ENCODE results near the gene SPAG16. TPM values are rescaled to one million over a fixed set of nuclear protein-coding genes. Genes with fewer than 3 reads are reported as not detected.

Gene SPAG16
- 30.0 and 31.7 TPM in 2 replicates for total RNA-seq (2021)
- percentile 33 among the genes with signal in this experiment for Bru-seq, nascent RNA
- BruChase-seq, experiment 1, labeled RNA remaining after a 2-hour chase, result percentile 41 among the genes with signal in this experiment
- BruChase-seq, experiment 2, labeled RNA remaining after a 6-hour chase, result percentile 25 among the genes with signal in this experiment
- long read RNA-seq, transcript SPAG16-207 (5 exons, 1,250 nt), result major isoform, 91 of 106 reads
- long read RNA-seq, partial matches to known transcripts, result 7 of 106 reads
- long read RNA-seq, other reads (novel, unspliced or antisense), result 8 of 106 reads

DNA sequence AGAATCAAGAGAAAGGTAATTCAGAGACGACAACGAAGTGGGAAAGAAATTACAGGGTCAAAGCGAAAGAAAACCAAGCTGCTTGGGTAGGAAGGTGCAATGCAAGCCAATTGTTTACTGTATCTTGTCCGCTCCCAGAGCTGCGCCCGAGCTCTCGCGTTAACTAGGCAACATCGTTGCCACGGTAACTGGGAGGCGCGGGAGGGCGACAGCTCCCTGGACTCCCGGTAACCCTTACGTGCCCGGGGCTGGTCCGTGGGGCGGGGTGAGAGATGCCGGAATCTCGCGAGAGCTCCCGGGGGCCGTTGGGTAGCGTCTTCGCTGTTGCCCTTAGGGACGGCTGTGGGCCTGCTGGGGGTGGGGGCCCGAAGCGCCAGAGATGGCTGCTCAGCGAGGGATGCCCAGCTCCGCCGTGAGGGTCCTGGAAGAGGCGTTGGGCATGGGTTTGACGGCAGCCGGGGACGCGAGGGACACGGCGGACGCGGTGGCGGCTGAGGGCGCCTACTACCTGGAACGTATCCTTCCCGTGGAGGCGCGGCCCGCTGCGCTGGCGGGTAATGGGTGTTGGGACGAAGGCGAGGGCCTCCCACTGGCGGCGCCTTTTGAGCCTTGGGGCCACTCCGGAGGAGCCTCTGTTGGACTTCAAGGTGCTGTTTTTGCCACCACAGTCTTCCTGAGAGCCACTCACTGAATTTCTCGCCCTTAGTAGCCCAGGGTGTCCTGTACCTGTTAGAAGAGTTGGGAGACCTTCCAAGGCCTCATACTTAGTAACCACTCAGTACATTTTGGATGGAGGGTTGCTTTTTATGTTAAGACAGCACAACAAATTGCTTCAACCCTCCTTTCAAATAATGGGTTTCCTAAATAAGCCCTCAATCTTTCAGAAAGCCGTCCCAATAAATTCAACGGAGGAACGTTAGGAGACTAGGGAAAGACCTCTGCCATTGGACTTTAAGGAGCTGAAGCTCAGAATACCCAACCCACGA, at the start of gene SPAG16:
Gene SPAG16, plus strand, starts transcription at position 360 of the 986 bp plus-strand sequence.
- peaks cover 17% of the 10 kb centered on the region for H3K79me2 ChIP-seq (ENCODE audit: low read depth)
- H3K27me3 ChIP-seq (ENCODE audit: insufficient read depth, low read depth), result no peaks in the 10 kb centered on the region
- H3K9me2 ChIP-seq (ENCODE audit: insufficient read depth), result no peaks in the 10 kb centered on the region
- intact Hi-C loops (cut with micrococcal nuclease; ENCODE audit: unreplicated experiment), result no loop called here
- TF ChIP-seq EZH2 (IDR thresholded peaks at IDR 0.05; ENCODE audit: low read depth) (no peak), CTCF (conservative IDR thresholded peaks at IDR 0.05) (no peak)
- peak within 1 kb of the TSS; percentile 70 for H3K4me3 ChIP-seq
- ChIA-PET POLR2A (ENCODE audit: unreplicated experiment) (interaction anchor here (0.5 to 0.7 kb wide), 5 partner anchors 168 to 1900 kb away, joined by 3 to 13 read pairs (median 6); no protein-coding TSS in a partner anchor), CTCF (no interaction called here)
- H2AFZ ChIP-seq, result peak within 1 kb of the TSS; percentile 85
- 0 out of 2 replicates have a peak, but pooled peaks cover 7% of the 10 kb centered on the region for H3K36me3 ChIP-seq (ENCODE audit: low read depth)
- H4K20me1 ChIP-seq (ENCODE audit: insufficient read depth), result no peaks in the 10 kb centered on the region
- no peaks in the 10 kb centered on the region for H3K9me3 ChIP-seq (ENCODE audit: insufficient read depth, low read depth)
- no peaks in the 10 kb centered on the region for H3F3A ChIP-seq (ENCODE audit: insufficient read depth, low read depth)
- H3K4me2 ChIP-seq, result peak within 1 kb of the TSS; percentile 87
- BruUV-seq (replicated peaks), result TSS peak; percentile 67
- H3K4me1 ChIP-seq (replicated peaks; ENCODE audit: insufficient read depth), result peaks cover 33% of the 10 kb centered on the region
- peak within 1 kb of the TSS; percentile 57 for H3K27ac ChIP-seq
- DNase-seq, result peak; percentile 88 to 92

- Histone ChIP-seq H3K4me1 (replicated peaks; ENCODE audit: insufficient read depth) (peaks cover 21% of the 10 kb centered on the region), H3K36me3 (ENCODE audit: low read depth) (0 out of 2 replicates have a peak, but pooled peaks cover 4% of the 10 kb centered on the region), H3K79me2 (ENCODE audit: low read depth) (no peaks in the 10 kb centered on the region), H3K27ac (no peak overlapping the region), H4K20me1 (ENCODE audit: insufficient read depth) (no peaks in the 10 kb centered on the region), H3K9me2 (ENCODE audit: insufficient read depth) (no peaks in the 10 kb centered on the region), H3K27me3 (ENCODE audit: insufficient read depth, low read depth) (no peaks in the 10 kb centered on the region), H3F3A (ENCODE audit: insufficient read depth, low read depth) (peaks cover 13% of the 10 kb centered on the region), H3K9me3 (ENCODE audit: insufficient read depth, low read depth) (0 out of 2 replicates have a peak, but pooled peaks cover 8% of the 10 kb centered on the region), H3K4me3 (no peak overlapping the region), H3K4me2 (no peak overlapping the region), H2AFZ (no peak overlapping the region)
- no peak for DNase-seq
- no TSS peak for BruUV-seq (replicated peaks)
- TF ChIP-seq EZH2 (IDR thresholded peaks at IDR 0.05; ENCODE audit: low read depth) (no peak), CTCF (conservative IDR thresholded peaks at IDR 0.05) (no peak)
- POLR2A ChIA-PET (ENCODE audit: unreplicated experiment), result no interaction called here
- CTCF ChIA-PET, result no interaction called here
- intact Hi-C loops (cut with micrococcal nuclease; ENCODE audit: unreplicated experiment), result loop anchor here (5.0 kb wide), 2 partner anchors 372 to 547 kb away; no protein-coding TSS in a partner anchor
Observed at GRCh38 chr2:213234641-213235040, 49.6 kb upstream of the SPAG16 start.

GRCh38 chr2:213235741-213236140, 48.5 kb upstream of the SPAG16 start:
- Histone ChIP-seq H3K4me3 (no peak overlapping the region), H3K9me3 (ENCODE audit: insufficient read depth, low read depth) (peaks cover 8% of the 10 kb centered on the region; the same call in 1 of the 2 replicates), H2AFZ (no peak overlapping the region), H3K4me2 (no peak overlapping the region), H3K36me3 (ENCODE audit: low read depth) (0 out of 2 replicates have a peak, but pooled peaks cover 4% of the 10 kb centered on the region), H3K9me2 (ENCODE audit: insufficient read depth) (no peaks in the 10 kb centered on the region), H3K79me2 (ENCODE audit: low read depth) (no peaks in the 10 kb centered on the region), H3K27ac (no peak overlapping the region), H3K4me1 (replicated peaks; ENCODE audit: insufficient read depth) (peaks cover 30% of the 10 kb centered on the region), H3F3A (ENCODE audit: insufficient read depth, low read depth) (peaks cover 19% of the 10 kb centered on the region), H4K20me1 (ENCODE audit: insufficient read depth) (no peaks in the 10 kb centered on the region), H3K27me3 (ENCODE audit: insufficient read depth, low read depth) (no peaks in the 10 kb centered on the region)
- intact Hi-C loops (cut with micrococcal nuclease; ENCODE audit: unreplicated experiment), result loop anchor here (5.0 kb wide), 2 partner anchors 373 to 548 kb away; no protein-coding TSS in a partner anchor
- POLR2A ChIA-PET (ENCODE audit: unreplicated experiment), result no interaction called here
- CTCF ChIA-PET, result no interaction called here
- no TSS peak for BruUV-seq (replicated peaks)
- no peak for TF ChIP-seq CTCF (conservative IDR thresholded peaks at IDR 0.05)
- TF ChIP-seq EZH2 (IDR thresholded peaks at IDR 0.05; ENCODE audit: low read depth), result no peak
- DNase-seq, result no peak

Measured in PC-9 (cell line).